Caco-2 (cell line): Measurements from ENCODE around the gene TAF3. TPM values are rescaled to one million over a fixed set of nuclear protein-coding genes. Genes with fewer than 3 reads are reported as not detected.

ENCODE experiments used
- BruUV-seq: library from RNA; stranded (reverse); fragments of 400-500 nt; replicated peaks from 2 replicates; lab custom pipeline; 2021; lab: Mats Ljungman, UMichigan
- CTCF ChIA-PET: fragments of 300-600 bp; sonication (Branson Sonifier 250); formaldehyde crosslinking; loops from one replicate; lab custom pipeline; 2022; ENCODE audit warnings: antibody characterized with exemption; lab: Charles Lee
- POLR2A ChIA-PET: fragments of 300-600 bp; sonication (Branson Sonifier 250); formaldehyde crosslinking; loops from one replicate; lab custom pipeline; 2022; ENCODE audit warnings: antibody characterized with exemption; lab: Charles Lee
- DNase-seq, 2 experiments: peaks; one replicate each; pipeline versions ENCODE4 v3.0.0 to v3.0.0-alpha.2; 2020 to 2022
- H3K27me3 ChIP-seq: replicated peaks from 2 replicates; pipeline ENCODE4 v1.6.0; 2011; ENCODE audit warnings: low read length; ENCODE audit not compliant: control insufficient read depth, insufficient read depth
- H3K36me3 ChIP-seq: 2 replicates; pipeline ENCODE4 v1.5.1; 2011; ENCODE audit warnings: low read length; ENCODE audit not compliant: control insufficient read depth, insufficient read depth
- H3K4me1 ChIP-seq: fragments of 250-450 bp; sonication (Bioruptor Pico); 2 replicates; pipeline ENCODE4 v1.5.1; 2020; ENCODE audit warnings: mild to moderate bottlenecking
- H3K4me3 ChIP-seq: 2 replicates; pipeline ENCODE4 v1.5.1; 2011; ENCODE audit warnings: low read depth, mild to moderate bottlenecking, control low read depth, low read length
- H3K9me3 ChIP-seq: fragments of 250-450 bp; sonication (Bioruptor Pico); 2 replicates; pipeline ENCODE4 v1.5.1; 2020; ENCODE audit warnings: mild to moderate bottlenecking, moderate library complexity
- H3K27ac Mint-ChIP-seq: one replicate; pipeline ENCODE4 v1.8.0; 2022; ENCODE audit warnings: mixed read lengths; ENCODE audit not compliant: unreplicated experiment
- H3K27me3 Mint-ChIP-seq: one replicate; pipeline ENCODE4 v1.8.0; 2022; ENCODE audit warnings: mixed read lengths; ENCODE audit not compliant: insufficient read depth, unreplicated experiment
- H3K36me3 Mint-ChIP-seq: one replicate; pipeline ENCODE4 v1.8.0; 2022; ENCODE audit warnings: mild to moderate bottlenecking, mixed read lengths; ENCODE audit not compliant: insufficient read depth, unreplicated experiment
- H3K4me1 Mint-ChIP-seq: one replicate; pipeline ENCODE4 v1.8.0; 2022; ENCODE audit warnings: low read depth, mixed read lengths; ENCODE audit not compliant: unreplicated experiment
- H3K4me3 Mint-ChIP-seq: one replicate; pipeline ENCODE4 v1.8.0; 2022; ENCODE audit warnings: mild to moderate bottlenecking, moderate library complexity, mixed read lengths; ENCODE audit not compliant: unreplicated experiment
- H3K9me3 Mint-ChIP-seq: one replicate; pipeline ENCODE4 v1.8.0; 2022; ENCODE audit warnings: mixed read lengths; ENCODE audit not compliant: unreplicated experiment
- intact Hi-C: fragments of 100-400 bp; cut with micrococcal nuclease; formaldehyde crosslinking; loops from one replicate; pipeline ENCODE4 v1.10.0; 2022; ENCODE audit not compliant: unreplicated experiment
- total RNA-seq: library from RNA; stranded (reverse); gene quantifications from 2 replicates; pipeline ENCODE4 v1.2.3, GENCODE V29; 2022
- TF ChIP-seq, protein P1 (sequence below), 2 experiments: fragments of 200-600 bp in 1 of 2; IDR thresholded peaks; 1 replicate in 1 of 2; 2 replicates in 1 of 2; pipeline versions ENCODE4 v1.5.1 to v1.8.0; 2011 to 2022; ENCODE audit warnings: antibody characterized with exemption in 1 of 2, control low read depth in 1 of 2, inconsistent platforms in 1 of 2, low read depth in 1 of 2, low read length in 1 of 2, mild to moderate bottlenecking in 1 of 2, moderate library complexity in 1 of 2; ENCODE audit not compliant: insufficient read depth in 1 of 2, severe bottlenecking in 1 of 2, unreplicated experiment in 1 of 2

TAF3 gene
- total RNA-seq, 1 experiment from 2014 or later = 30.6 TPM

DNA sequence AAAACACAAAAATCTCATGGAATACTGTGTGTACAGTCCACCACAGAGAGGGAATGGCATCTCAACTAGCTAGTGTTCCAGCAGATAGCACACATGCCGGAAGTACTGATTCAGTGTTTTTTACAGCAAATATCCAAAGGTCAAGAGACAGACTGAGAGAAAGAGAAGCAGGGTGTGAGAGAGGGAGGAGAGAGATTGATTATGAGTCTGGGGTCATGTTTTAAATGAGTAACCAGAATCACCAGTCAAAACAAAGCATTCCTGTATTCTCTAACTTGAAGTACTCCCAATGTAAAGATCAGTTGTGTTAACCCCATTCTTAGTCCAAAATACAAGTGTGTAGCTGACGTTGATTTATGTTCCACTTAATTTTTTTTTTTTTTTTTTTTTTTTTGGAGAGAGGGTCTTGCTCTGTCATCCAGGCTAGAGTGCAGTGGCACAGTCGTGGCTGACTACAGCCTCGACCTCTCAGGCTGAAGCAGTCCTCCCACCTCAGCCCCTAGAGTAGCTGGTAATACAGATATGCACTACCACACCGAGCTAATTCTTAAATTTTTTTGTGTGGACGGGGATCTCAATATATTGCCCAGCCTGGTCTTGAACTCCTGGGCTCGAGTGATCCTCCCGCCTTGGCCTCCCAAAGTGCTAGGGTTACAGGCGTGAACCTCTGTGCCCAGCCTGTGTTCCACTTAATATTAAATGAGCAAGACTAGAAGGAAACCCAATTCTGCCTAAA, 114.2 kb downstream of the TAF3 start:
- no peaks in the 10 kb centered on the region for H3K36me3 ChIP-seq
- no peaks in the 10 kb centered on the region for H3K27me3 Mint-ChIP-seq
- H3K4me3 Mint-ChIP-seq = peak overlapping the region; percentile 49
- DNase-seq = peak; percentile 61 to 66
- peak overlapping the region; percentile 48 for H3K27ac Mint-ChIP-seq
- CTCF ChIA-PET = interaction anchor here (0.6 to 0.7 kb wide), 2 partner anchors 80 to 219 kb away, joined by 3 read pairs; no protein-coding TSS in a partner anchor
- POLR2A ChIA-PET = interaction anchor here (0.6 to 1.0 kb wide), 4 partner anchors 45 to 1730 kb away, joined by 3 to 7 read pairs (median 4); partner anchors contain the start of gene PFKFB3
- peaks cover 5% of the 10 kb centered on the region for H3K36me3 Mint-ChIP-seq
- no peaks in the 10 kb centered on the region for H3K27me3 ChIP-seq
- H3K4me1 ChIP-seq = peaks cover 31% of the 10 kb centered on the region
- TF ChIP-seq, protein P1, sequence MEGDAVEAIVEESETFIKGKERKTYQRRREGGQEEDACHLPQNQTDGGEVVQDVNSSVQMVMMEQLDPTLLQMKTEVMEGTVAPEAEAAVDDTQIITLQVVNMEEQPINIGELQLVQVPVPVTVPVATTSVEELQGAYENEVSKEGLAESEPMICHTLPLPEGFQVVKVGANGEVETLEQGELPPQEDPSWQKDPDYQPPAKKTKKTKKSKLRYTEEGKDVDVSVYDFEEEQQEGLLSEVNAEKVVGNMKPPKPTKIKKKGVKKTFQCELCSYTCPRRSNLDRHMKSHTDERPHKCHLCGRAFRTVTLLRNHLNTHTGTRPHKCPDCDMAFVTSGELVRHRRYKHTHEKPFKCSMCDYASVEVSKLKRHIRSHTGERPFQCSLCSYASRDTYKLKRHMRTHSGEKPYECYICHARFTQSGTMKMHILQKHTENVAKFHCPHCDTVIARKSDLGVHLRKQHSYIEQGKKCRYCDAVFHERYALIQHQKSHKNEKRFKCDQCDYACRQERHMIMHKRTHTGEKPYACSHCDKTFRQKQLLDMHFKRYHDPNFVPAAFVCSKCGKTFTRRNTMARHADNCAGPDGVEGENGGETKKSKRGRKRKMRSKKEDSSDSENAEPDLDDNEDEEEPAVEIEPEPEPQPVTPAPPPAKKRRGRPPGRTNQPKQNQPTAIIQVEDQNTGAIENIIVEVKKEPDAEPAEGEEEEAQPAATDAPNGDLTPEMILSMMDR (IDR thresholded peaks at IDR 0.05; ENCODE audit: insufficient read depth in 1 of 2, low read depth in 1 of 2, low read length in 1 of 2, severe bottlenecking in 1 of 2, unreplicated experiment in 1 of 2) = no peak
- no peaks in the 10 kb centered on the region for H3K9me3 Mint-ChIP-seq
- no TSS peak for BruUV-seq
- H3K4me1 Mint-ChIP-seq = peaks cover 45% of the 10 kb centered on the region
- intact Hi-C loops = loop anchor here (1.0 to 2.0 kb wide), 3 partner anchors 8 to 44 kb away; no protein-coding TSS in a partner anchor
- H3K4me3 ChIP-seq = peak overlapping the region; percentile 10; the same call in 1 of the 2 replicates
- H3K9me3 ChIP-seq = no peaks in the 10 kb centered on the region

DNA sequence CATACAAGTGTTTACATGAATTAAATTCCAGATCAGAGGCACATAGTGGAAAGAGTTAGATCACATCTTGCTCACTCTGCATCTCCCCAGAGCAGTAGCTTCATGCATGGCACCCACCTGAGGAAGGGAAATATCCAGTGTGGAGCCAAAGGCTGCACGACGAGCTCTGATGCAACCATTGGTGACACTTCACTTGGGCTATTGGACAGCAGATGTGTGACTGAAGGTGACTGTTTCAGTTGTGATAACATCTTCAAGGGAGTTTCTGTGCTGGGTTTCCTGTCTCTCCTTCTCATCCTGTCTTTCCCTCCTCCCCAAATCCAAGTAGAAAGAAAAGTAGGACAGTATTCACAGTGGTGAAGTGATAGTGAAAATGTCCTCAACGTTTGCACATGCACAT, 115.0 kb downstream of the TAF3 start:
- intact Hi-C loops = loop anchor here (2.0 kb wide), 2 partner anchors 24 to 44 kb away; no protein-coding TSS in a partner anchor
- Histone ChIP-seq H3K36me3 (no peaks in the 10 kb centered on the region), H3K9me3 (no peaks in the 10 kb centered on the region), H3K4me1 (peaks cover 36% of the 10 kb centered on the region), H3K27me3 (no peaks in the 10 kb centered on the region), H3K4me3 (no peak overlapping the region)
- H3K27me3 Mint-ChIP-seq = no peaks in the 10 kb centered on the region
- POLR2A ChIA-PET = no interaction called here
- H3K36me3 Mint-ChIP-seq = peaks cover 5% of the 10 kb centered on the region
- TF ChIP-seq, protein P1 (IDR thresholded peaks at IDR 0.05; ENCODE audit: insufficient read depth in 1 of 2, low read depth in 1 of 2, low read length in 1 of 2, severe bottlenecking in 1 of 2, unreplicated experiment in 1 of 2) = no peak
- H3K4me3 Mint-ChIP-seq = no peak overlapping the region
- DNase-seq = peak in 1 of 2 experiments; percentile 48
- BruUV-seq = no TSS peak
- CTCF ChIA-PET = no interaction called here
- H3K4me1 Mint-ChIP-seq = peaks cover 47% of the 10 kb centered on the region
- H3K27ac Mint-ChIP-seq = peak overlapping the region; percentile 48
- no peaks in the 10 kb centered on the region for H3K9me3 Mint-ChIP-seq

DNA sequence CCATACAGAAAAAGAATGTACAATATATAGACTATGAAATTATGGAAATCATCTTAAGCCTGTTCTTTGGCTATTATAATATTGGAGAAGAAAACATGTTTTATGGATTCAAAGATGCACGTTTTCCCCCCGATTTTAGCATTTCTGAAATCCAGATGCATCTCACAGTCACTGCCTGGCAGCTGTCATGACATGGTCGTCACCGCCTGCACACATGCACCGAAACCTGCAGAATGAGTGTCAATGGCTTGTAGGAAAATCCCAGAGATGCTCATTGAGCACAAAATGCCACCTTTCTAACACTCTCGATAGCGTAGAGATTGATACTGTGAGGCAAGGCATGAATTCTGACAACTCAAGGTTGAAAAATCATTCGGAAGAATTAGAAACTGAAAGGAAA, 115.5 kb downstream of the TAF3 start:
- CTCF ChIA-PET = no interaction called here
- Histone ChIP-seq H3K36me3 (no peaks in the 10 kb centered on the region), H3K27me3 (no peaks in the 10 kb centered on the region), H3K4me1 (peaks cover 36% of the 10 kb centered on the region), H3K4me3 (no peak overlapping the region), H3K9me3 (no peaks in the 10 kb centered on the region)
- Mint-ChIP-seq H3K36me3 (peaks cover 5% of the 10 kb centered on the region), H3K9me3 (no peaks in the 10 kb centered on the region), H3K4me3 (no peak overlapping the region), H3K27ac (peak overlapping the region; percentile 48), H3K4me1 (peaks cover 48% of the 10 kb centered on the region), H3K27me3 (no peaks in the 10 kb centered on the region)
- POLR2A ChIA-PET = no interaction called here
- TF ChIP-seq, protein P1 (IDR thresholded peaks at IDR 0.05; ENCODE audit: insufficient read depth in 1 of 2, low read depth in 1 of 2, low read length in 1 of 2, severe bottlenecking in 1 of 2, unreplicated experiment in 1 of 2) = no peak
- intact Hi-C loops = loop anchor here (2.0 kb wide), 2 partner anchors 25 to 45 kb away; no protein-coding TSS in a partner anchor
- BruUV-seq = no TSS peak
- no peak for DNase-seq
